NCI-H1694 treated with DMSO at 0.1 percent for 48 hours (cell line): ENCODE measurements around the gene CAMTA1.

ENCODE experiments used
- DNase-seq: peaks from one replicate; lab custom pipeline; 2025; lab: John Stamatoyannopoulos, UW

The CAMTA1 gene

DNA sequence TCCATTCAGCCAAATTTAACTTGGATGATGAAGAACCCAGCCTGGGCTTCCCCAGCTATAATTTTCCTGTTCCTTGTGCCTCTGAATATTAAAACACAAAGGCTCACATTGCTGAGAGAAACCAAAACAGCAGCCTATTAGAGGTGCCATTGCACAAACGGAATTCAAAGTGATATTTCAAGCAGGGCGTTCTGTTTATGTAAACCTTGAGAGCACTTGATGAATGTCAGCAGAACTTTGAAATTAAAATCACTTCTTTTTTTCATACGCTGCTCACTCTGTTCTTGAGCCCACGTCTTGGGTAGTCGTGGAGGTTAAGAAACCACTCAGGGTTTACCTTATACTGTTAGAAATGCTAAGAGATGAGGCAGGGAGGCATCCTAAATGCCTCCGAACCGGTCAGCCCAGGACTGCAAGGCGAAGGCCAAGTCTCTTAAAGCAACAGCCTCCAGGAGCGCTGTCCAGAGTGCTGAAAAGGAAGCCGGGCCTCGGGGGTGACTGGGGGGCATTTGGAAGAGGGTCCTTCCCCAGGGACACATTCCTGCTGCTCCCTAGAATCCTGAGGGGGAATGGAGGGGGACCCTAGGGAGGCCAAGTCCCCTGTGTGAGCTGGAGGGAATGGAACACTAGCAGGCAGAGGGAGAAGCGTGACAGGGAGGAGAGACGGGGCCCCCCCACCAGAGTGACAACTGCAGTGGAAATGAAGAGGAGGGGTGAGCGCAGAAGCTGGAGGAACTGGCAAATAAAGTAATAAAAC, 831.0 kb downstream of the CAMTA1 start:
- no peak for DNase-seq

DNA sequence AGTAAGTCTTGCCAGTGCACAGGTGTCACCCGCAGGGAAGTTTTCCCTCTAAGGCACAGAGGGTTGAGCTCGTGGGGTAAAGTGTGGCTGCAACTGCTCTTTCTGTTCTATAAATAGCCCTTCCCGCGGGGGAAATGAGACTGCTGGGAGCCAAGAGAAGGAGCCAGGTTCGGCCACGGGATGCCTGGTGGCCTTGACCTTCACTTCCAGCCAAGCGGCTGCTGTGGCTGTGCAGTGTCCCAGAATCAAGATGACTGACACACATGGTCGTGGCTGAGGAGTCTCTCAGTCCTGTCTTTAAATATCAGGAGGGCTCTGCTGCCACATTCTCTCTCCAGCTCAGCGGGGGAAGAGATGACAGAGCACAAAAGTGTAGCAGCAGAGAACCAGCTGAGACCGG, 831.7 kb downstream of the CAMTA1 start:
- no peak for DNase-seq

GRCh38 chr1:7617826-7618225, 832.6 kb downstream of the CAMTA1 start:
- no peak for DNase-seq

GRCh38 chr1:7620196-7620595, 834.9 kb downstream of the CAMTA1 start:
- no peak for DNase-seq

DNA sequence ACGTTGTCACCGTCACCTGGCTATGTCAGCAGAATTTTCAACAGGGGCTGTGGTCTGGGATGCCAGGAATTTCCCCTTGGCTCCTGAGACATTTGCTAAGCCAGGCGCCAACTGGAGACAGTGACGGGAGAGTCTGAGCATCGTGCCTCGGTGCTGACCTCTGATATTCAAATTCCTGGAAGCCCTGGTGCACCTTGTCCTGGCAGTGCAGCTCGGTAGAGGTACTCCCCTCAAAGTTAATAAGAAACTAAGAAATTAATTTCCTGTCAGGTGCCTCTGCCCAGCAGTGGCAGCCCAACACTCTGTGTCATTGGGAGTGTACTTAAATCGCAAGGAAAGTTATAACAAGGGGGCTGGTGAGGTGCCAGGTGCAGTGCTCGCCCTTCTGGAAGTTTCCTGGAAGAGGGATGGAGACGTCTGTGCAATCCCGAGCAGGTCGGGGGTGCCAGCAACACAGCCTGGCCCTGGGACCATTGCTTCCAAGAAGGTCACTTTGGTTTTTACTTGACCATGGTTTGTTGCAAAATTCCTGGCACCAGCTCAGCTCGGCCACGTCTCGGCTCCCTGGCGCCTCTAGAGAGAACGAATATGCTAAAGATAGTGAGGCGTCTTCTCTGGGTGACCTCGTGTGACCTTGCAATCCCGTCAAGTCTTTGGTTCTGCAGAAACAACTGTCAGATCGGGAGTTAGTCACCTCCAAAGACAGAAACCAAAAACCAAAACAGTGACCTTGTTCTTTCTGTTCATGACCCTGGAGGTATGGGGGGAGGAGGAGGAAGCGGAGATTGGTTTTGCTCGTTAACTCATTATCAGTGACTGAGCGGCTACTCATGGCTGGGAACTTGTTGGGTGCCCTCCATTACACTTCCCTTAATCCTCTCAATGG, 836.3 kb downstream of the CAMTA1 start:
- no peak for DNase-seq

GRCh38 chr1:7623842-7624241, 838.6 kb downstream of the CAMTA1 start:
- DNase-seq = no peak

DNA sequence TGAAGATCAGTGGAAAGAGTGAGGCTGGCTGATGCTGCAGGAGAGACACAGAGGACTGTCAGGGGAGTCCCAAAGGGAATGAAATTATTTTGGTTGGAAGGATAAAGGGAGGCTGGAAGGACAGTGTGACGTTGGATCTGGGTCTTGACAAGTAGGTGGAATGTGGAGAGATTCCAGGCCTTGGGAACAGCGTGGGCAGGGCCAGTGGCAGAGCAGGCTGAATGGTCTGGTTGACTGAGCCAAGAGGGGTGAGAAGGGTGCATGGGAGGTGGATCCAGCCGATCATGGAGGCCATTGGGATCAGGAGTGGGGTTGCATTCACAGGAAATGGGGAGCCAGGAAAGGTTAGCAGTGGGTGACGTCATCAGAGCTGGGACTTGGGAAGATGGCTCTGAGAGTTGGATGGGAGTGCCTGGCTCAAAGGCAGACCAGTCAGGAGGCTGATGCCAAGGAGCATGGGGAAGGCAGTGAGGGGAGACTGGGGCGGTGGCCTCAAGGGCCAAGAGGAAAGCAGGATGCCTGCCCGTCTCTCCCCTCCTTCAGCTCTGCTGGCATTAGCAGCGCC, 839.6 kb downstream of the CAMTA1 start:
- no peak for DNase-seq

DNA sequence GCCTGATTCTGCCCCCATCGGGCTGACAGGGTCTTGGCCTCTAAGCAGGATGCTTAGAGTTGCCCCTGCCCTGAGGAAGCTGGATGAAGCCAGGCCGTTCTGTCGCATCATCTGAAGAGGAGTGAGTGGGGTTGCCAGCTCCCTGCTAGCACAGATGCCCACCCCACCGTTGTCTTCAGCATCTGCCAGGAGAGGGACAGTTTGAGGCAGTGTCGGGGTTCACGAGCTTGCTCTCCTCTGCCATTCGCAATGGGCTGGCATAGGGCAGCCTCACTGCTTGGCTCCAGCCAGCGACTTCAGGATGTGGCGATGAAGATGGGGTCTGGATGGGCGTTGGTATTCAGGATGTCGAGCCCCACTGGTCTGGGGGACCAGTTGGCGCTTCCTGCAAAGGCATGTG, 840.1 kb downstream of the CAMTA1 start:
- no peak for DNase-seq

DNA sequence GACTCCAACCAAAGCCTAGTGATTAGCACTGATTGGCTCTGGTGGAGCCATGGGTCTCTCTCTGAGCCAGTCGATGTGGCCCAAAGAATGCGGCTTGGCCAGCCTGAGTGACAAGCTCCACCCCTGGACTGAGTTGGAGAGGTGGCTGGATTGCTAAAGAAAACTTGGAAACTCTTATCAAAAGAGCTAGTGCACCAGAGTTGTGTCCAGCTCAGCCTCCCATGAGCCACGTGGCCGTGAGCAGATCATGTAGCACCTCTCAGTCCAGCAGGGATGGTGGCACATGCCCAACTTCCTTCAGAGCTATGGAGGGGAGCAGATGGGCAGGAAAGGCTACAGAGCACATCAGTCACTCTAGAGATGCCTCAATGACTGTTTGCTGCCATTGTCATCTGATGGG, 843.0 kb downstream of the CAMTA1 start:
- no peak for DNase-seq

- no peak for DNase-seq
These were observed 843.8 kb downstream of the CAMTA1 start for GRCh38 chr1:7629011-7629410.

DNA sequence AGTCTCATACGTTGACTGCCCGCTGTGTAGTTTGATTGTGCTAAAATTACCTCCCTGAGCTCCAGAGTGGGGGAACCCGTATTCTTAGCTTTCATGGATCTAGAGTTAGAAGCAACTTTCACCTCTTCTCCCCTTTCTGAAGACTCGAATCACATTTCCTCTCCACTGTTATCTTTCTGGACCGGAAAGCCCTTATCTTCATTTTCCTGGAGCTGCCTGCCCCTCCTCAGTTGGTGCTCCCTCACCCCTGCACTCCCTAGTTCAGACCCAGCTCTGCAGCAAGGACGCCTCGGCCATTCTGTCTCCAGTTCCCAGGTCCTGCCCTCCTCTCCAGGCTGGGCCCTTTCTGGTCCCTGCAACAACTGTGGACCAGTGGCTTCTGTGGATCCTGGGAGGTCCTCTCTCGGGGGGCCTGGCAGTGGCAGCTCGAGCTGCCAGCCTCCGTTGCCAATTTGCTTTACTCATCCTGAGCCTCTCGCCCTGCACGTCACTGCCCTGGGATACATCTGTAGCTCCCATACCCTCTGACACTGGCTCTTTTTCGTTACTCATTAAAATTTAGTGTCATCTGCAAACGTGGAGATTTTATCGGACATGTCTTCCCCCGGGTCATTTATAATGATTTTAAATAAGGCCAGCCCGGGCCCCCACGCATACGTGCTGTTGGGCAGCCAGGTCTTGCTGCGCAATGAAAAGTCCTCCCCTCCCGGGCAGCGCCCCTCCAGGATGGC, 844.4 kb downstream of the CAMTA1 start:
- no peak for DNase-seq

- no peak for DNase-seq
These were observed 845.1 kb downstream of the CAMTA1 start for GRCh38 chr1:7630378-7630777.

DNA sequence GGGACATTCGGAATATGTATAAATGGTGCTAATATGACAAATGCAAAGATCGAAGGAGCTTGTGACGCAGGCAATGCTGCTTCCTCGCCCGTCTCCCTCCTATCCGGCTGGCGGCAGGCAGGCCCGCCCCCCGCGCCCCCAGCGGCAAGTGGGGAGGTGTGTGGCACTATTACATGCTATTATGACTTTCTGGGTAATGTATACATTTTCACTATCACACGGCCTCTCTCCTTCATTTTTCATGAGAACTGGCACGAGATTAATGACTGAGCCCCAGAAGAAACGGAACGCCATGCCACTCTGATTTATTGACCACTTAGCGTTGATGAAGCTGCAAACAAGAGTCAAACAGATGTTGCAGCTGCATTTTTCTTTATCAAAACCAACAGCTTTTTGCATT, 846.9 kb downstream of the CAMTA1 start:
- no peak for DNase-seq

- DNase-seq = no peak
These were observed 847.4 kb downstream of the CAMTA1 start for GRCh38 chr1:7632681-7633080.

DNA sequence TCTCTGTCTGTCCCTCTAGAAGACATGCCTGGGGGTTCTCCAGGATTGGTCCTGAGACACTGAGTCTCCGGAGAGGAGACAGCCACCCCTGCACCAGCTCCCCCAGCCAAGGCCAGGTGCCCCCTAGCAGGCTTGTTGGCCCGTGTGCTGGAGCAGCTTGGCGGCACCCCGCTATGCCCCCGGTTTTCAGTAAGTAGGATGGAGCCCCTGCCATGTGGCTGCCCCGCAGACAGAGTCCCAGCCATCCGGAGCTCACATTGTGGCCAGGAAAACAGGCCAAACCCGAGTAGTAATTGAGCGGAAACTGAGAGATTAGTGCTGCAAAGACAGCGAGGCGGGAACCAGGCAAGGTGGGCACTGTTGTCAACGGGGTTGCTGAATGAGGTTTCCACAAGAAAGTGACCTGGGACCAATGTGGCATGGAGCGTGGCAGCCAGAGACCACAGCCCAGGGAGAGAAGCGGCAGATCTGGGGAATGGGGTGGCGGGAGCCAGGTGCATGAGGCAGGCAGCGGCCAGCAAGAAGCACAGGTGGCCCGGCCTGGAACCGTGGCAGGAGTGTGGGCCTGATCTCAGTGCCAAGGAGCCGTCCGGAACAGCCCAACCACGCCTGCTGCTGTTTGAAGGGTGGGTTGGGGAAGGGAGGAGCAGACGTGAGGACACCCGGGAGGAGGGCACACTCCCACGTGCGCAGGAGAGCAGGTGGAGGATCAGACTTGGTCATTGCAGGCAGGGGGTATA, 848.4 kb downstream of the CAMTA1 start:
- no peak for DNase-seq

GRCh38 chr1:7634546-7635240, 849.4 kb downstream of the CAMTA1 start:
- DNase-seq = no peak

DNA sequence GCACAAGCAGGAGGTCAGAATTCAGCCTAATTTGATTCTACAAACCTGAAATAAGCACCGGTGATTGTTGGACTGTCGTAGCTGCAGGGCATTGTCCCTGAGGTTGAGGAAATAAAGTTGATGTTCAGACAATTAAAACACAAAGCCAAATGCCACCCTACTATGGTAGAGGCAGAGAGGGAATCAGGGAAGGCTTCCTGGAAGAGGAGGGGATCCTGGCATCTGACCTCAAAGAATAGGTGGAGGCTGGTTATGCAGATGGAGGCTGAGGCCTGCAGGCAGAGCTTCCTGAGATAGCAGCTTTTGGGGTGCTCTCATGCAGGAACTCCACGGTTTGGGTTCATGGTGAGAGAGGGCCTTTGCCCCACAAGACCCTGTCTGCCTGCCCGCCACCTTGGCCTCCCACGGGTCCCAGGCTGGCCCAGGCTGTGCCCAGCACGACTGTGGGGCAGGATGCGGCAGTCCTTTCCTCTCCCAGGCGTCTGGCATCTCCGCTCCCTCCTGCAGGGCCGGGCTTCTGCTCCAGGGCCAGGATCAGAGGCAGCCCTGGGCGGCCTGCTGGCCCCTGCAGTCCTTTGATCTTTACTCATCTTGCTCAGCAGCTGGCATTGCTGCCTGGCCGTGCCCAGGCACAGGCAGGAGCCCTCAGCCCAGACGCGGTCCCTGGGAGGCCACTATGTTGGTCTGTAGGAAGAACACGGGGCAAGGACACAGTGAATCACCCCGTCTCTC, 851.7 kb downstream of the CAMTA1 start:
- no peak for DNase-seq

DNA sequence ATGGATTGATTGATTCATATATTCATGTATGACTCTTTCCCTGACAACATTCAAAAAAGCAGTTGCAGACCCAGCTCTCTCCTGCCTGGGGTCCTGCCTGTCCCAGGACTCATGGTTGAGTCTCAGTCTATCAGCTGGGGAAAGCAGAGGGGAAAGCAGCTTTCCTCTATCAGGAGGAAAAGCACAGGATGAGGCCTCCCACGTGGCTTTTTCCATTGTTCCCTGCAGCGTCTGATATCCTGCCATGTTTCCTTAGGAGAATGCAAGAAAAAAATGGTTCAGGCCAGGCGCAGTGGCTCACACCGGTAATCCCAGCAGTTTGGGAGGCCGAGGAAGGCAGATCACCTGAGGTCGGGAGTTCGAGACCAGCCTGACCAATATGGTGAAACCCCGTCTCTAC, 852.8 kb downstream of the CAMTA1 start:
- no peak for DNase-seq

DNA sequence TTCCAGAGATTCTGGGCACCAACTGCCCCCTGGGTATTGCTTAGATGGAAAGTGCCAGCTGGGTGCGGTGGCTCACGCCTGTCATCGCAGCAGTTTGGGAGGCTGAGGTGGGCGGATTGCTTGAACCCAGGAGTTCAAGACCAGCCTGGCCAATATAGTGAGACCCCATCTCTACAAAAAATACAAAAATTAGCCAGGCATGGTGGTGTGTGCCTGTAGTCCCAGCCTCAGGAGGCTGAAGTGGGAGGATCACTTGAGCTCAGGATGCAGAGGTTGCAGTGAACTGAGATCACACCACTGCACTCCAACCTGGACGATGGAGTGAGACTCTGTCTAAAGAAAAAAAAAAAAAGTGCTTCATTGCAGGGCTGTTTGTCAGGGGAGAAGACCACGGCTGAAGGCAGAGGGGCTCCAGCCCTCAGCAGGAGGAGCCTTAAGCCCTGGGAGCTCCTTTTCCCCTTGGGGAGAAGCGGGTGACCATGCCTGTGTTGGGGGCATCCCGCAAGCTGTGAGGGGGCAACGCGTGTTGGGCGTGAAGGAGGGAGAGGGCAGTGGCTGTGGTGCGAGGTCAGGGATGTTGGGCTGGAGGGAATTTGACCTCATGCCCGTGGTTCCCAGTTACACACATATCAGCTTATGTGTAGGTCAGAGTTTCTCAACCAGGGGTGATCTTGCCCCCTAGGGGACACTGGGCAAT, 854.3 kb downstream of the CAMTA1 start:
- DNase-seq = no peak

- DNase-seq = no peak
These were observed 855.1 kb downstream of the CAMTA1 start for GRCh38 chr1:7640350-7640749.
